ENCODE data around the gene AP4M1. TPM values are rescaled to one million over a fixed set of nuclear protein-coding genes. Genes with fewer than 3 reads are reported as not detected.

AP4M1 gene
- total RNA-seq, 1 donor from 2014 or later, result 4.5 TPM

GRCh38 chr7:100107125-100107737 lies 5.8 kb downstream of the AP4M1 start:
- ATAC-seq, result peak; percentile 25

GRCh38 chr7:100107890-100108289 lies 6.4 kb downstream of the AP4M1 start:
- no peak for DNase-seq (ENCODE audit: low spot score)
- peak; percentile 9 for ATAC-seq

More at GRCh38 chr7:100107125-100107737, 5.8 kb downstream of the AP4M1 start:
- DNase-seq (ENCODE audit: low spot score), result no peak

GRCh38 chr7:100109521-100110163 lies 8.2 kb downstream of the AP4M1 start:
- no peak for ATAC-seq
- DNase-seq (ENCODE audit: low spot score), result no peak

GRCh38 chr7:100111156-100111555 lies 9.7 kb downstream of the AP4M1 start:
- DNase-seq (ENCODE audit: low spot score) (no peak), ATAC-seq (no peak)

- DNase-seq (ENCODE audit: low spot score), result no peak
- no peak for ATAC-seq
Observed at GRCh38 chr7:100111914-100112313, 10.5 kb downstream of the AP4M1 start.

GRCh38 chr7:100115026-100115425 lies 13.6 kb downstream of the AP4M1 start:
- ATAC-seq (no peak), DNase-seq (ENCODE audit: low spot score) (no peak)

GRCh38 chr7:100118388-100119071 lies 17.1 kb downstream of the AP4M1 start:
- ATAC-seq (no peak), DNase-seq (ENCODE audit: low spot score) (no peak)

- peak; percentile 92 for ATAC-seq
- peak; percentile 96 for DNase-seq (ENCODE audit: low spot score)
Observed at GRCh38 chr7:100119072-100119969, 17.9 kb downstream of the AP4M1 start, which contains the start of the genes CNPY4 and TAF6. CNPY4 (plus strand) TSS chr7:100119634; CDS start chr7:100119745, 111 bp downstream. TAF6 (minus strand) TSS chr7:100119358; CDS start chr7:100114209, 5,149 bp downstream.

GRCh38 chr7:100119970-100120732 lies 18.7 kb downstream of the AP4M1 start:
- DNase-seq (ENCODE audit: low spot score) (peak; percentile 70), ATAC-seq (peak; percentile 73)

- DNase-seq (ENCODE audit: low spot score) (no peak), ATAC-seq (no peak)
Observed at GRCh38 chr7:100120733-100121036, 19.2 kb downstream of the AP4M1 start.

GRCh38 chr7:100122067-100122466 lies 20.6 kb downstream of the AP4M1 start:
- DNase-seq (ENCODE audit: low spot score), result no peak
- ATAC-seq, result no peak

GRCh38 chr7:100122568-100122967 lies 21.1 kb downstream of the AP4M1 start:
- ATAC-seq (no peak), DNase-seq (ENCODE audit: low spot score) (no peak)

GRCh38 chr7:100124301-100125230 lies 23.1 kb downstream of the AP4M1 start:
- ATAC-seq (no peak), DNase-seq (ENCODE audit: low spot score) (no peak)

- ATAC-seq (peak; percentile 37), DNase-seq (ENCODE audit: low spot score) (no peak)
Observed at GRCh38 chr7:100126239-100126930, 24.9 kb downstream of the AP4M1 start.

- peak; percentile 90 for ATAC-seq
- DNase-seq (ENCODE audit: low spot score), result peak; percentile 92
Observed at GRCh38 chr7:100126931-100127865, 25.8 kb downstream of the AP4M1 start, which contains the start of gene MBLAC1. MBLAC1 (plus strand) TSS chr7:100126967; CDS start chr7:100127396, 429 bp downstream.

- ATAC-seq (no peak), DNase-seq (ENCODE audit: low spot score) (no peak)
Observed at GRCh38 chr7:100127866-100128636, 26.6 kb downstream of the AP4M1 start.

- DNase-seq (ENCODE audit: low spot score), result no peak
- ATAC-seq, result no peak
Observed at GRCh38 chr7:100128637-100128963, 27.2 kb downstream of the AP4M1 start.

All from left lobe of liver (tissue), 2 donors.